DMS 273 (cell line): ENCODE data around the gene PARP11.

Experiments
- DNase-seq: peaks from one replicate; lab custom pipeline; 2025; ENCODE audit not compliant: unreplicated experiment; lab: John Stamatoyannopoulos, UW

PARP11 gene

DNA sequence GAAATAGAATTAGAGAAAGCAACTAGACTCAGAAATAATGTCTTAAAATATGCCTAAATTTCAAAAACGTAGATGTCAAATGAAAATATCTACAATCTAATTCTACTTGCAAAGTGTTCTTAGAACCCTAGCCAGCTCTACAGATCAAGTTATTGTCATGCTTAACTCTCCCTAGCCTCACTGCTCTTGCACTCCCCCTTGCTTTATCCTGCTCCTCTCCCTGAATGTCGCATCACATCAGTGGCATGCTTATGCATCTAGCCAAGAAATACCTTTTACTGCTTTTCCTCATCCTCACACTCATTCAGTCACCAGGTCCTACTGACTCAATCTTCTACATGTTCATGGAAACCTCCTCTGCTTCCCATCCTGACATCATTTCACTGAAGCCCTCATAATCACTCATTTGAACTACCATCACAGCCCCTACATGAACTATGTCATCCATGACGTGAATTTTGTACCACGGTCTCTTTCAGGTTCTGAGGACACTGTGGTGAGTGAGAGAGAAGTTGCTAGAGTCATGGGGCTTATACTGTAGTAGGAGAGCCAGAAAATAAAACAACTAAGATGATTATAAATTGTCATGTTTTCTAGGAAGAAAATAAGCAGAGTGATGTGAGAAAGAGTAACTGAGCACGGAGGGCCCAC lies 97.7 kb downstream of the PARP11 start:
- DNase-seq, result no peak

DNA sequence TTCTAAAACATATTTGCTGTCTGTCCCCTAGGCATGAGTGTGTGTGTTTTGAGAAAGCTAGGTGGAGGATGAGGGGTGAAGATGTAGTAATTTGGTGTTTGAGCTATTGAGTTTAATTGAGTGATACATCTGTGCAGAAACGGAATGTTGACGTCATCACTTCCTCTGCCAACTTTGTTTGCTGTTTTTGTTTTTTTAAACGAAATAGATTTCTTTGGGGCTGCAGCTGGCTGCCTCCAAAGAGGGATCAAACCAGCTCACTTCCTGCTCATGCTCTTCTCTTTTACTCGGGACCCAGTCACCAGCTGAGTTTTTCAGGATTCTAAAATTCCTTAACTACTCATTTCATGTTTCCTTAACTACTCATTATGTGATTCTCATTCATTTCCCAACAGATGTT lies 100.8 kb downstream of the PARP11 start:
- DNase-seq, result no peak

DNA sequence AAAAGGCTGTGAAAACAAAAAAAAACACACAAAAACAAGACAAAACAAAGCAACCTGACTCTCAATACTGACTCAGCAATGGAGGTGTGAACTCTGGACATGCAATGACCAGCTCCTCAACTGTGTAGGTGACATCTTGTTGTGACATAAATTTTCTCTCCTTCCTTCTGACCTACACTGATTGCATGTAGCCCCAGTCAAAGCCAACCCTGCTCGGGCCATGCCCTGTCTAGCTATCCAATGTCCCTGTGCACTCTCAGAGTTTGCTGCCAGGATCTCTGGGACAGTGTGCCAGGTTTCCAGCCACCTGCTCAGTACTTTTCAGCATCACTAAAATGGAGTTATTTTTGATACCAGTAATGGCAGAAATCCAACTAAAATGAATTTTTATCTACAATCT lies 101.3 kb downstream of the PARP11 start:
- no peak for DNase-seq

DNA sequence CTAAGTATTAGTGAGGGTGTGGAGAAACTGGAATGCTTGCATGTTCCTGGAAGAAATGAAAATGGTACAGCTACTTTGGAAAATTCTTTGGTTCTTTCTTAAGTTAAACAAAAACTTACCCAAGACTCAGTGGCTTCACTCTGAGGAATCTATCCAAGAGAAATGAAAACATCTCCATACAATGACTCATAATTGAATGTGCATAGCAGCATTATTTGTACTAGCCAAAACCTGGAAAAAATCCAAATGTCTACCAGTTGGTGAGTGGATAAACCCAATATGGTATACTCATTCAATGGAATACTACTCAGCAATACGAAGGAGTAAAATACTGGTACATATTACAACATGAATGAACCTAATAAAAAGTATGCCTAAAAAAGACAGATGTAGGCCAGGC lies 102.3 kb downstream of the PARP11 start:
- DNase-seq, result no peak

DNA sequence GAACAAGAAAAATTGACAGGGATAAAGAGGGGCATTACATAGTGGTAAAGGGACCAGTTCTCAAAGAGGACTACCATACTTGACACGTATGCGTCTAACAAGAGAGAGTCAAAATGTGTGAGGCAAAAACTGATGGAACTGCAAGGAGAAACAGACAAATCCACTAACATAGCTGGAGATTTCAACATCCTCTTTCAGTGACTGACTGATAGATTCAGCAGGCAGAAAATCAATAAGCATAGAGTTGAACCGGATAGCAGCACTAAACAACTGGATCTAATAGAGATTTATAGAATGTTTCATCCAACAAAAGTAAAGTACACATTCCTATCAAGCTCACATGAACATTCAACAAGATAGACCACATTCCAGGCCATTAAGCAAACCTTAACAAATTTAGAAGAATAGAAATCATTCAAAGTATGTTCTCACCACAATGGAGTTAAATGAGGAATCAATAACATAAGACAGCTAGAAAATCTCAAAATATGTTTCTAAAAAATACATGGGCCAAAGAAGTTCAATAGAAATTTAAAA lies 104.2 kb downstream of the PARP11 start:
- DNase-seq, result no peak

DNA sequence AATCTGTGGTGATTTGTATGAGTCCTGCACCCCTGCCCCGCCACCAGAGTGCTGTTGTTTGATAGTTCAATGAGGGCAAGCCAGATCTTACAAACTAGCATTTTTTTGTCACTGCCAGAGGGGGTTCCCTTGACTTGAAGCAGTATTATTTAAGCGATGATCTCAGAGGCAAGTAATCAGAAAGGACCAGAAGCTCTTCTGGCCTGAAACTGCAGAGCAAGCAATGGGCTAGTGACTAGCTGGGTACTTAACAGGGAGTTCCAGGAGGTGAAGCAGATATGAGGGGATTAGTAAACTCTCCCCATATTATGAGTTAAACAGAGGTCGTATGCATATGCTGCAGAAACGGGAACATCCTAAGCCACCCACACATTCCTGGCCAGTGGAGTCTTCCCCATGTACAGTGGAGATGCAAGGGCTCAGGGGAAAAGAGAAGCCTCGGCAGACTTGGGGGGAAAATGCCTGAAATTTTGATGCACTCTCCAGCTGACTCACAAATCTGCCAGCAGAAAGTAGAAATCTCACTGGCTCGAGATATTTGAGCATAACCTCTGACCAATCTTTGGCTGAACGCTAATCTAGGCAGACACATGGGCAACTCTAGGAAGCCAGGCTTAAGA lies 112.0 kb downstream of the PARP11 start:
- no peak for DNase-seq

DNA sequence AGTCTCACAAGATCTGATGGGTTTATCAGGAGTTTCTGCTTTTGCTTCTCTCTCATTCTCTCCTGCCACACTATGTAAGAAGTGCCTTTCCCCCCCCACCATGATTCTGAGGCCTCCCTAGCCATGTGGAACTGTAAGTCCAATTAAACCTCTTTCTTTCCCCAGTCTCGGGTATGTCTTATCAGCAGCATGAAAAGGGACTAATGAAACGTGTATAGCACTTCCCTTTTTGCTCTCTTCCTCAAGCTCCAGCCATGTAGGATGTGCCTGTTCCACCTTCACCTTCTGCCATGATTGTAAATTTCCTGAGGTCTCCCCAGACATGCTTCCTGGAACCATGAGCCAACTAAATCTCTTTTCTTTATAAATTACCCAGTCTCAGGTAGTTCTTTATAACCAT lies 113.3 kb downstream of the PARP11 start:
- no peak for DNase-seq
